Osteoblast (primary cell): ENCODE results near the gene AGFG1. TPM values are rescaled to one million over a fixed set of nuclear protein-coding genes. Genes with fewer than 3 reads are reported as not detected.

Experiments used
- DNase-seq: peaks from one replicate; pipeline ENCODE4 v3.0.0; 2011; ENCODE audit warnings: low spot score, mixed read lengths; ENCODE audit not compliant: insufficient read length; ENCODE audit errors: missing footprints
- H2AFZ ChIP-seq: 2 replicates; pipeline ENCODE4 v1.6.0; 2011; ENCODE audit warnings: mild to moderate bottlenecking, low read length
- H3K27ac ChIP-seq: 2 replicates; pipeline ENCODE4 v1.5.1; 2011; ENCODE audit warnings: mild to moderate bottlenecking, low read depth, low read length, moderate library complexity
- H3K27me3 ChIP-seq: 2 replicates; pipeline ENCODE4 v1.6.0; 2012; ENCODE audit warnings: mild to moderate bottlenecking, control low read depth, inconsistent platforms, low read length, moderate library complexity; ENCODE audit not compliant: insufficient read depth
- H3K36me3 ChIP-seq: 2 replicates; pipeline ENCODE4 v1.5.1; 2011; ENCODE audit warnings: mild to moderate bottlenecking, low read length, control low read depth, moderate library complexity; ENCODE audit not compliant: insufficient read depth
- H3K4me1 ChIP-seq: 2 replicates; pipeline ENCODE4 v1.5.1; 2011; ENCODE audit warnings: mild to moderate bottlenecking, low read length, control low read depth, moderate library complexity; ENCODE audit not compliant: insufficient read depth
- H3K4me2 ChIP-seq: 2 replicates; pipeline ENCODE4 v1.6.0; 2011; ENCODE audit warnings: mild to moderate bottlenecking, low read length; ENCODE audit not compliant: insufficient read depth
- H3K4me3 ChIP-seq: fragments of 200-600 bp; sonication (generic); 3 replicates; pipeline ENCODE4 v1.5.1; 2012; ENCODE audit warnings: mild to moderate bottlenecking, low read length, inconsistent platforms; ENCODE audit not compliant: insufficient read depth
- H3K79me2 ChIP-seq: 2 replicates; pipeline ENCODE4 v1.6.0; 2012; ENCODE audit warnings: mild to moderate bottlenecking, low read length, control low read depth, inconsistent platforms; ENCODE audit not compliant: insufficient read depth
- H3K9me3 ChIP-seq: 2 replicates; pipeline ENCODE4 v1.5.1; 2011; ENCODE audit warnings: low read depth, low read length, control low read depth
- H4K20me1 ChIP-seq: 2 replicates; pipeline ENCODE4 v1.6.0; 2012; ENCODE audit warnings: mild to moderate bottlenecking, low read length, control low read depth; ENCODE audit not compliant: insufficient read depth
- total RNA-seq: library from RNA; depleted of rRNA; stranded (reverse); fragments of >200 nt; gene quantifications from 2 replicates; pipeline ENCODE4 v1.2.3, GENCODE V29; 2012
- TF ChIP-seq, protein P1 (sequence below): IDR thresholded peaks from 2 replicates; pipeline ENCODE4 v1.5.1; 2011; ENCODE audit warnings: mild to moderate bottlenecking, low read depth, low read length, moderate library complexity; ENCODE audit errors: extremely low read depth

Gene AGFG1
- total RNA-seq, 1 donor = 48.5 TPM

DNA sequence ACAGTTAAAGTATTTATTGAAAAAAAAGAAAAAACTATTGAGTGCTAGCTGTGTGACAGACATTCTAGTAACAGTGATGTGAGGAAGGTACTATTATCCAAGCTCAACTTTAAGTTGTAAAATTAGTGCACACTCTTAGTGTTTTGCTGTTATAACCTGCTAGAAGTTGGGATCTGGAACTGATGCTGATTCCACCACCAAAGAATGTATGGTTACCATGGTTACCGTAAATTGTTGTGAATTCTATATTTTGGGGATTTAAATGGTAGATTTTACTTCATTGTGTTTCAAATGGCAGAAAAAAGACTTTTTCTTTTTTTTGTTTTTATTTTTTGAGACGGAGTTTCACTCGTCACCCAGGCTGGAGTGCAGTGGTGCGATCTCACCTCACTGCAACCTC, 5.3 kb downstream of the AGFG1 start:
- Histone ChIP-seq H2AFZ (no peak overlapping the region), H3K4me1 (peaks cover 30% of the 10 kb centered on the region), H4K20me1 (peaks cover 78% of the 10 kb centered on the region), H3K27ac (peak overlapping the region; percentile 5), H3K36me3 (no peaks in the 10 kb centered on the region), H3K9me3 (no peaks in the 10 kb centered on the region), H3K27me3 (no peaks in the 10 kb centered on the region), H3K4me2 (no peak overlapping the region), H3K4me3 (no peak overlapping the region), H3K79me2 (peaks cover 98% of the 10 kb centered on the region)
- TF ChIP-seq, protein P1, sequence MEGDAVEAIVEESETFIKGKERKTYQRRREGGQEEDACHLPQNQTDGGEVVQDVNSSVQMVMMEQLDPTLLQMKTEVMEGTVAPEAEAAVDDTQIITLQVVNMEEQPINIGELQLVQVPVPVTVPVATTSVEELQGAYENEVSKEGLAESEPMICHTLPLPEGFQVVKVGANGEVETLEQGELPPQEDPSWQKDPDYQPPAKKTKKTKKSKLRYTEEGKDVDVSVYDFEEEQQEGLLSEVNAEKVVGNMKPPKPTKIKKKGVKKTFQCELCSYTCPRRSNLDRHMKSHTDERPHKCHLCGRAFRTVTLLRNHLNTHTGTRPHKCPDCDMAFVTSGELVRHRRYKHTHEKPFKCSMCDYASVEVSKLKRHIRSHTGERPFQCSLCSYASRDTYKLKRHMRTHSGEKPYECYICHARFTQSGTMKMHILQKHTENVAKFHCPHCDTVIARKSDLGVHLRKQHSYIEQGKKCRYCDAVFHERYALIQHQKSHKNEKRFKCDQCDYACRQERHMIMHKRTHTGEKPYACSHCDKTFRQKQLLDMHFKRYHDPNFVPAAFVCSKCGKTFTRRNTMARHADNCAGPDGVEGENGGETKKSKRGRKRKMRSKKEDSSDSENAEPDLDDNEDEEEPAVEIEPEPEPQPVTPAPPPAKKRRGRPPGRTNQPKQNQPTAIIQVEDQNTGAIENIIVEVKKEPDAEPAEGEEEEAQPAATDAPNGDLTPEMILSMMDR = no peak
- no peak for DNase-seq

DNA sequence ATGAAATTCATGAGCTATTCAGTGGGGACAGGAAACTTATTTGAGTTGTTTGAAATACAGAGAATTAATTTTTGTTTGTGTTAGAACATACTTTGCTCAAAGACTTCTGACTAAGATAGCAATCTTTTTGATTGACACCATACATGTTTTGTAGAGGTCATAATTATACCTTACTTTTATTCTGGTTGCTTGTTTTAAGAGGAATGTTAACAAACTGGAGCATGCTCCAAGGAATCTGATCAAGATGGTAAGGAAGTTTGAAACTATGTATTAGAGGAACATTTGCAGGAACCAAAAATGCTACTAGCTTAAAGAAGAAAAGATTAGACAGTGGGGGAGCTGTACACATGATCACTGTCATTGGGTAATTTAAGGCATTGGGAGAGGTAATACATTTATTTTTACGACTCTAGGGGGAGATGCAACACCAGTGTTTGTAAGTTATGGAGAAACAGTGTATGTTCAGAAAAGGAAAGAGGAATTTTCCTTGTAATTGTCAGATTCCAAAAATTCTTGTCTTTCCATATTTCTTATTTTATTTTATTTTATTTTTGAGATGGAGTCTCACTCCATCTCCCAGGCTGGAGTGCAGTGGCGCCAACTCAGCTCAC, 8.0 kb downstream of the AGFG1 start:
- Histone ChIP-seq H3K4me1 (peaks cover 28% of the 10 kb centered on the region), H3K4me2 (no peak overlapping the region)
- DNase-seq = no peak

DNA sequence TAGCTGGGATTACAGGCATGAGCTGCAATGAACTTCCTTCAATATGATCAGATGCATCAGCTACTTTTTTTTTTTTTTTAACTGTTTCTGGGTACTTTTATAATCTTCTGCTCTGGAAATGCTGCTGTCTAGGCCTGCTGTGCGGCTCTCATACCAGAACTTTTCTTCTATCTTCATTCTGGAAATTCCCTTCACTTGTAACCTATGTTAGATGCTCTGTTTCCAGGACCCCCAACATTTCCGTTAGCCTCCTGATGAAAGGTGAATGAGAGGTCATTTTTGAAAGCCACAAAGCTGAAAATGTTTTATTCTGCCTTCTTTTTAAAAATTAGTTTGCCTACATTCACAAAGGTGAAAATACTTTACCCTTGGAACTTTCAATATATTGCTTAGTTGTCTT, 8.6 kb downstream of the AGFG1 start:
- H4K20me1 ChIP-seq = peaks cover 72% of the 10 kb centered on the region
- H3K4me1 ChIP-seq = peaks cover 28% of the 10 kb centered on the region
- peak overlapping the region; percentile 7 for H3K27ac ChIP-seq
- no peaks in the 10 kb centered on the region for H3K36me3 ChIP-seq
- H3K4me2 ChIP-seq = no peak overlapping the region
- no peak for DNase-seq
- no peaks in the 10 kb centered on the region for H3K27me3 ChIP-seq
- H3K4me3 ChIP-seq = no peak overlapping the region
- TF ChIP-seq, protein P1 = no peak
- H3K9me3 ChIP-seq = no peaks in the 10 kb centered on the region
- no peak overlapping the region for H2AFZ ChIP-seq
- peaks cover 98% of the 10 kb centered on the region for H3K79me2 ChIP-seq

More for the DNA sequence above, 8.0 kb downstream of the AGFG1 start:
- TF ChIP-seq, protein P1 = peak; percentile 49
- H3K36me3 ChIP-seq = no peaks in the 10 kb centered on the region
- no peaks in the 10 kb centered on the region for H3K9me3 ChIP-seq
- H3K27ac ChIP-seq = no peak overlapping the region
- peaks cover 98% of the 10 kb centered on the region for H3K79me2 ChIP-seq
- no peak overlapping the region for H2AFZ ChIP-seq
- H3K27me3 ChIP-seq = no peaks in the 10 kb centered on the region
- no peak overlapping the region for H3K4me3 ChIP-seq
- peaks cover 75% of the 10 kb centered on the region for H4K20me1 ChIP-seq

DNA sequence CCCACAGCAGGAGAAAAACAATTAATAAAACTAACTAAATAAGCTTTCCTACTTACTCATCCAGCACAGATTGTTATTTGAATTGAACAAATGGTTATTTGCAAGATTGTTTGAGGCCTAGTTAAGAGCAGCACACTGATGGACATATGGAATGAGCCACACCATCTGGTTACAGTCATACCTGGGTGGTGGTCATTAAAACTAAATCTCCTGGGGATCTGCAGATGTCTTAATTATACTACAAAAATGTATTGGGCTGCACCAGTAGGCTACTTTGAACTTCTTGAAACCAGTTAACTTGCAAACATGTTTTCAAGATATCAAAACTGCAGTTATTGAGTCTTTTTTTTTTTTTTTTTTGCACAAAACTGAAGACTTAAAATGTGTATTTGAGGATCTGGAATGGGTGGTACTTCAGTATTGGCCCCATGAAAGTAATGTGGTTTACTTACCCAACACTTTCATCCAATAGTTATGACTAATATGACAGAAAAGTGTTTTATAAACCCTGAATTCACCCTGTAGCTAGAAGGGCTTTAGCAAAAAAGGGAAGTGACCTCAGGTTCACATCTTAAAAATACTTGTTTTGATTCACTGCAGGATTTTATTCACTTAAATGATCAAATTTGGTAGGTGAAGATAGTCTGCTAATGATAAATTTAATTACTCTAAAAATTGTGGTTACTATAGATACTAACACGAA, 10.8 kb downstream of the AGFG1 start:
- Histone ChIP-seq H3K79me2 (peaks cover 99% of the 10 kb centered on the region), H3K4me2 (peak overlapping the region; percentile 40), H3K4me3 (no peak overlapping the region), H3K36me3 (no peaks in the 10 kb centered on the region), H4K20me1 (peaks cover 76% of the 10 kb centered on the region), H3K27ac (peak overlapping the region; percentile 15), H3K27me3 (no peaks in the 10 kb centered on the region), H2AFZ (no peak overlapping the region), H3K4me1 (peaks cover 27% of the 10 kb centered on the region), H3K9me3 (no peaks in the 10 kb centered on the region)
- TF ChIP-seq, protein P1 = no peak
- peak; percentile 78 for DNase-seq
